ENCODE measurements around the gene CACNB2. TPM values are rescaled to one million over a fixed set of nuclear protein-coding genes. Genes with fewer than 3 reads are reported as not detected.

CACNB2 gene
- total and polyA plus RNA-seq, 2 donors (not counting 3 experiments of a cell fraction or from before 2014, with no cell fraction given), result not detected

GRCh38 chr10:18369859-18370473, 229.7 kb downstream of the CACNB2 start:
- Histone ChIP-seq H3K9ac (replicated peaks; ENCODE audit: extremely low read depth, insufficient read depth, low read length) (no peak overlapping the region), H3K27ac (ENCODE audit: insufficient read depth, low read depth, low read length) (no peak overlapping the region), H3K9me1 (replicated peaks; ENCODE audit: control insufficient read depth, extremely low read depth, insufficient read depth, low read length) (no peaks in the 10 kb centered on the region), H2AFZ (ENCODE audit: low read depth, low read length) (no peak overlapping the region), H3K27me3 (ENCODE audit: control insufficient read depth in 2 of 2, insufficient read depth in 2 of 2, low read length in 2 of 2) (no peaks in the 10 kb centered on the region), H3K4me1 (ENCODE audit: control insufficient read depth, extremely low read depth, insufficient read depth, low read length) (no peaks in the 10 kb centered on the region), H3K4me3 (replicated peaks in 1 of 3; ENCODE audit: insufficient read depth in 1 of 3, low read depth in 1 of 3, low read length in 3 of 3) (no peak overlapping the region), H3K9me3 (replicated peaks; ENCODE audit: control insufficient read depth, insufficient read depth, low read length) (no peaks in the 10 kb centered on the region), H3K36me3 (ENCODE audit: control insufficient read depth in 2 of 2, extremely low read depth in 1 of 2, insufficient read depth in 2 of 2, low read length in 2 of 2) (no peaks in the 10 kb centered on the region), H3K4me2 (ENCODE audit: insufficient read depth, low read length) (no peak overlapping the region), H3K79me2 (ENCODE audit: control insufficient read depth, insufficient read depth, low read length) (no peaks in the 10 kb centered on the region), H4K20me1 (replicated peaks; ENCODE audit: control insufficient read depth, extremely low read depth, insufficient read depth, low read length) (no peaks in the 10 kb centered on the region)
- intact Hi-C loops (cut with micrococcal nuclease) (no loop called here), dilution Hi-C loops (cut with MboI; ENCODE audit: extremely low pct_ligation_motif_present, low sequenced_read_pairs) (no loop called here)
- no peak for DNase-seq (ENCODE audit: low read depth, low spot score)
- POLR2A ChIA-PET, result no interaction called here
- CTCF ChIA-PET, result no interaction called here
- FAIRE-seq, result no peak
- no peak for TF ChIP-seq FOS (IDR thresholded peaks at IDR 0.05; ENCODE audit: borderline replicate concordance, insufficient read depth, low read length)
- TF ChIP-seq CTCF (IDR thresholded peaks at IDR 0.05; ENCODE audit: extremely low read depth in 1 of 2, insufficient read depth in 1 of 2, low read depth in 1 of 2, low read length in 2 of 2), result no peak
- no peak for TF ChIP-seq GATA2 (IDR thresholded peaks at IDR 0.05; ENCODE audit: insufficient read depth, insufficient read length, low read depth, low read length)
- BruUV-seq (replicated peaks), result no TSS peak

GRCh38 chr10:18376650-18377049, 236.4 kb downstream of the CACNB2 start:
- POLR2A ChIA-PET, result no interaction called here

More at GRCh38 chr10:18376650-18377049, 236.4 kb downstream of the CACNB2 start:
- H3K79me2 ChIP-seq (ENCODE audit: control insufficient read depth, insufficient read depth, low read length), result no peaks in the 10 kb centered on the region
- CTCF ChIA-PET, result no interaction called here
- TF ChIP-seq MYC (IDR thresholded peaks at IDR 0.05; ENCODE audit: low read depth, low read length), result no peak
- TF ChIP-seq FOS (IDR thresholded peaks at IDR 0.05; ENCODE audit: borderline replicate concordance, insufficient read depth, low read length), result no peak
- TF ChIP-seq POLR2A (IDR thresholded peaks at IDR 0.05; ENCODE audit: low read depth, low read length), result no peak
- no peak for TF ChIP-seq CTCF (IDR thresholded peaks at IDR 0.05; ENCODE audit: extremely low read depth in 1 of 2, insufficient read depth in 1 of 2, low read depth in 1 of 2, low read length in 2 of 2)
- no peak for TF ChIP-seq GATA2 (IDR thresholded peaks at IDR 0.05; ENCODE audit: insufficient read depth, insufficient read length, low read depth, low read length)
- no peak for TF ChIP-seq EZH2 (IDR thresholded peaks at IDR 0.05; ENCODE audit: borderline replicate concordance, low read depth, low read length, severe bottlenecking)
- TF ChIP-seq MAX (IDR thresholded peaks at IDR 0.05; ENCODE audit: insufficient read depth, insufficient read length), result no peak
- H3K9me3 ChIP-seq (replicated peaks; ENCODE audit: control insufficient read depth, insufficient read depth, low read length), result peaks cover 6% of the 10 kb centered on the region
- no peak overlapping the region for H3K4me2 ChIP-seq (ENCODE audit: insufficient read depth, low read length)
- H3K4me3 ChIP-seq (replicated peaks in 1 of 3; ENCODE audit: insufficient read depth in 1 of 3, low read depth in 1 of 3, low read length in 3 of 3), result no peak overlapping the region
- H3K9me1 ChIP-seq (replicated peaks; ENCODE audit: control insufficient read depth, extremely low read depth, insufficient read depth, low read length), result no peaks in the 10 kb centered on the region
- intact Hi-C loops (cut with micrococcal nuclease), result no loop called here
- H3K27me3 ChIP-seq (ENCODE audit: control insufficient read depth in 2 of 2, insufficient read depth in 2 of 2, low read length in 2 of 2), result no peaks in the 10 kb centered on the region
- BruUV-seq (replicated peaks), result no TSS peak
- FAIRE-seq, result no peak
- H3K9ac ChIP-seq (replicated peaks; ENCODE audit: extremely low read depth, insufficient read depth, low read length), result no peak overlapping the region
- H2AFZ ChIP-seq (ENCODE audit: low read depth, low read length), result no peak overlapping the region
- no peak for DNase-seq (ENCODE audit: low read depth, low spot score)
- no peaks in the 10 kb centered on the region for H3K36me3 ChIP-seq (ENCODE audit: control insufficient read depth in 2 of 2, extremely low read depth in 1 of 2, insufficient read depth in 2 of 2, low read length in 2 of 2)
- dilution Hi-C loops (cut with MboI; ENCODE audit: extremely low pct_ligation_motif_present, low sequenced_read_pairs), result no loop called here
- no peak overlapping the region for H3K27ac ChIP-seq (ENCODE audit: insufficient read depth, low read depth, low read length)
- no peaks in the 10 kb centered on the region for H3K4me1 ChIP-seq (ENCODE audit: control insufficient read depth, extremely low read depth, insufficient read depth, low read length)
- H4K20me1 ChIP-seq (replicated peaks; ENCODE audit: control insufficient read depth, extremely low read depth, insufficient read depth, low read length), result no peaks in the 10 kb centered on the region

Data from endothelial cell of umbilical vein (primary cell).